T-helper 9 cell (primary cell): ENCODE data around the gene S100A13.
"Not testable (repeated sequence)": the region's sequence is repeated elsewhere in the genome, so short reads cannot be mapped to it uniquely, and the experiment has no call there.

Experiments
- DNase-seq: peaks from one replicate; pipeline ENCODE4 v3.0.0-alpha.2; 2020

Gene S100A13

GRCh38 chr1:153599847-153600246, 27.5 kb downstream of the S100A13 start:
- no peak for DNase-seq

- no peak for DNase-seq
Measured at GRCh38 chr1:153598309-153599172, 28.8 kb downstream of the S100A13 start.

- DNase-seq = no peak
Measured at GRCh38 chr1:153597206-153597605, 30.1 kb downstream of the S100A13 start.

GRCh38 chr1:153592748-153593147, 34.6 kb downstream of the S100A13 start:
- DNase-seq = no peak

- no peak for DNase-seq
Measured at GRCh38 chr1:153588482-153588881, 38.8 kb downstream of the S100A13 start.

- DNase-seq = not testable (repeated sequence)
Measured at GRCh38 chr1:153588033-153588432, 39.3 kb downstream of the S100A13 start.

GRCh38 chr1:153587314-153587713, 40.0 kb downstream of the S100A13 start:
- no peak for DNase-seq

GRCh38 chr1:153586347-153586746, 41.0 kb downstream of the S100A13 start:
- DNase-seq = no peak

- no peak for DNase-seq
Measured at GRCh38 chr1:153585006-153585405, 42.3 kb downstream of the S100A13 start.

- no peak for DNase-seq
Measured at GRCh38 chr1:153583976-153584375, 43.3 kb downstream of the S100A13 start.

GRCh38 chr1:153583514-153583913, 43.8 kb downstream of the S100A13 start:
- not testable (repeated sequence) for DNase-seq

GRCh38 chr1:153582836-153583235, 44.5 kb downstream of the S100A13 start:
- not testable (repeated sequence) for DNase-seq

GRCh38 chr1:153578936-153579335, 48.4 kb downstream of the S100A13 start:
- no peak for DNase-seq

- no peak for DNase-seq
Measured at GRCh38 chr1:153578490-153578889, 48.8 kb downstream of the S100A13 start.

- DNase-seq = no peak
Measured at GRCh38 chr1:153577624-153578051, 49.7 kb downstream of the S100A13 start.

- DNase-seq = no peak
Measured at GRCh38 chr1:153577138-153577537, 50.2 kb downstream of the S100A13 start.

- DNase-seq = not testable (repeated sequence)
Measured at GRCh38 chr1:153575497-153575896, 51.8 kb downstream of the S100A13 start.

- DNase-seq = not testable (repeated sequence)
Measured at GRCh38 chr1:153575081-153575491, 52.2 kb downstream of the S100A13 start.

GRCh38 chr1:153573351-153573750, 54.0 kb downstream of the S100A13 start:
- no peak for DNase-seq

GRCh38 chr1:153572569-153573015, 54.7 kb downstream of the S100A13 start:
- DNase-seq = no peak

GRCh38 chr1:153571706-153572105, 55.6 kb downstream of the S100A13 start:
- no peak for DNase-seq

- DNase-seq = no peak
Measured at GRCh38 chr1:153570874-153571273, 56.4 kb downstream of the S100A13 start.

- DNase-seq = no peak
Measured at GRCh38 chr1:153569465-153569864, 57.8 kb downstream of the S100A13 start.
